Endodermal cell (in vitro differentiated cells): Measurements from ENCODE around the gene ANKRD33B. TPM values are rescaled to one million over a fixed set of nuclear protein-coding genes. Genes with fewer than 3 reads are reported as not detected.

ENCODE experiments used
- DNase-seq: peaks from one replicate; pipeline ENCODE4 v3.0.0-alpha.2; 2017
- H3K27ac ChIP-seq: 2 replicates; pipeline ENCODE4 v1.5.1; 2013; ENCODE audit warnings: mild to moderate bottlenecking, low read depth, low read length, moderate library complexity
- H3K27me3 ChIP-seq: 2 replicates; pipeline ENCODE4 v1.6.1; 2013; ENCODE audit warnings: mild to moderate bottlenecking, low read length, moderate library complexity; ENCODE audit not compliant: insufficient read depth, control insufficient read depth, poor library complexity, severe bottlenecking
- H3K36me3 ChIP-seq: 2 replicates; pipeline ENCODE4 v1.7.0; 2013; ENCODE audit warnings: mild to moderate bottlenecking, low read length, moderate library complexity; ENCODE audit not compliant: control insufficient read depth, insufficient read depth
- H3K4me1 ChIP-seq: one replicate; pipeline ENCODE4 v1.7.0; 2013; ENCODE audit warnings: low read length; ENCODE audit not compliant: control insufficient read depth, insufficient read depth
- H3K4me3 ChIP-seq: 2 replicates; pipeline ENCODE4 v1.5.1; 2013; ENCODE audit warnings: mild to moderate bottlenecking, low read length, moderate library complexity
- H3K9ac ChIP-seq: 2 replicates; pipeline ENCODE4 v1.6.1; 2013; ENCODE audit warnings: mild to moderate bottlenecking, low read length, moderate library complexity; ENCODE audit not compliant: poor library complexity, severe bottlenecking; ENCODE audit errors: extremely low read depth
- H3K9me3 ChIP-seq: 2 replicates; pipeline ENCODE4 v1.6.1; 2013; ENCODE audit warnings: mild to moderate bottlenecking, low read length, moderate library complexity; ENCODE audit not compliant: control insufficient read depth
- H3K27ac Mint-ChIP-seq: 2 replicates; pipeline ENCODE4 v1.8.0; 2020; ENCODE audit warnings: mixed read lengths
- H3K27me3 Mint-ChIP-seq: 2 replicates; pipeline ENCODE4 v1.8.0; 2021; ENCODE audit warnings: mild to moderate bottlenecking, mixed read lengths; ENCODE audit not compliant: insufficient read depth
- H3K36me3 Mint-ChIP-seq: 2 replicates; pipeline ENCODE4 v1.8.0; 2020; ENCODE audit warnings: low read depth, mixed read lengths
- H3K4me1 Mint-ChIP-seq: 2 replicates; pipeline ENCODE4 v1.8.0; 2020; ENCODE audit warnings: mixed read lengths
- H3K4me3 Mint-ChIP-seq: 2 replicates; pipeline ENCODE4 v1.8.0; 2020; ENCODE audit warnings: mild to moderate bottlenecking, moderate library complexity, mixed read lengths
- H3K9me3 Mint-ChIP-seq: 2 replicates; pipeline ENCODE4 v1.8.0; 2020; ENCODE audit warnings: mild to moderate bottlenecking, mixed read lengths
- WGBS, 2 experiments: methylation state at CpG; one replicate each; pipeline versions ENCODE4 v1.1.5 to v1.1.7; 2013; ENCODE audit warnings: missing lambda C conversion rate in 2 of 2, mixed read lengths in 1 of 2; ENCODE audit not compliant: insufficient coverage in 1 of 2, insufficient read length in 1 of 2; 5-methylcytosine and 5-hydroxymethylcytosine counted together
- total RNA-seq, 2 donors: library from RNA; stranded (reverse); fragmentation: NEBNext Ultra II Directional in 1 of 2; extraction: Animal tissue kit (Norgen Biotek cat#: 25700) in 1 of 2; gene quantifications; 2 replicates in 1 of 2; 3 replicates in 1 of 2; pipeline ENCODE4 v1.2.1, GENCODE V29; 2021
- TF ChIP-seq, protein P1 (sequence below): fragments of 200-600 bp; sonication (generic); conservative IDR thresholded peaks from 2 replicates; pipeline ENCODE4 v1.5.0; 2021; ENCODE audit warnings: antibody characterized with exemption, mild to moderate bottlenecking

Gene ANKRD33B
- total RNA-seq, 2 donors from 2014 or later = 21.9 to 37.2 TPM

- TF ChIP-seq, protein P1, sequence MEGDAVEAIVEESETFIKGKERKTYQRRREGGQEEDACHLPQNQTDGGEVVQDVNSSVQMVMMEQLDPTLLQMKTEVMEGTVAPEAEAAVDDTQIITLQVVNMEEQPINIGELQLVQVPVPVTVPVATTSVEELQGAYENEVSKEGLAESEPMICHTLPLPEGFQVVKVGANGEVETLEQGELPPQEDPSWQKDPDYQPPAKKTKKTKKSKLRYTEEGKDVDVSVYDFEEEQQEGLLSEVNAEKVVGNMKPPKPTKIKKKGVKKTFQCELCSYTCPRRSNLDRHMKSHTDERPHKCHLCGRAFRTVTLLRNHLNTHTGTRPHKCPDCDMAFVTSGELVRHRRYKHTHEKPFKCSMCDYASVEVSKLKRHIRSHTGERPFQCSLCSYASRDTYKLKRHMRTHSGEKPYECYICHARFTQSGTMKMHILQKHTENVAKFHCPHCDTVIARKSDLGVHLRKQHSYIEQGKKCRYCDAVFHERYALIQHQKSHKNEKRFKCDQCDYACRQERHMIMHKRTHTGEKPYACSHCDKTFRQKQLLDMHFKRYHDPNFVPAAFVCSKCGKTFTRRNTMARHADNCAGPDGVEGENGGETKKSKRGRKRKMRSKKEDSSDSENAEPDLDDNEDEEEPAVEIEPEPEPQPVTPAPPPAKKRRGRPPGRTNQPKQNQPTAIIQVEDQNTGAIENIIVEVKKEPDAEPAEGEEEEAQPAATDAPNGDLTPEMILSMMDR = no peak
- Histone ChIP-seq H3K9ac (no peak overlapping the region), H3K4me3 (no peak overlapping the region), H3K27me3 (no peaks in the 10 kb centered on the region), H3K27ac (no peak overlapping the region), H3K36me3 (no peaks in the 10 kb centered on the region), H3K9me3 (no peaks in the 10 kb centered on the region), H3K4me1 (no peaks in the 10 kb centered on the region)
- H3K27ac Mint-ChIP-seq = no peak overlapping the region
- no peak overlapping the region for H3K4me3 Mint-ChIP-seq
- 96 to 100% methylated on average over 1 of the region's 1 CpG for WGBS, 2 experiments
- H3K4me1 Mint-ChIP-seq = no peaks in the 10 kb centered on the region
- H3K36me3 Mint-ChIP-seq = no peaks in the 10 kb centered on the region
- H3K27me3 Mint-ChIP-seq = peaks cover 7% of the 10 kb centered on the region
- DNase-seq = no peak
- H3K9me3 Mint-ChIP-seq = no peaks in the 10 kb centered on the region
Measured at GRCh38 chr5:10669983-10670382, 106.1 kb downstream of the ANKRD33B start.

DNA sequence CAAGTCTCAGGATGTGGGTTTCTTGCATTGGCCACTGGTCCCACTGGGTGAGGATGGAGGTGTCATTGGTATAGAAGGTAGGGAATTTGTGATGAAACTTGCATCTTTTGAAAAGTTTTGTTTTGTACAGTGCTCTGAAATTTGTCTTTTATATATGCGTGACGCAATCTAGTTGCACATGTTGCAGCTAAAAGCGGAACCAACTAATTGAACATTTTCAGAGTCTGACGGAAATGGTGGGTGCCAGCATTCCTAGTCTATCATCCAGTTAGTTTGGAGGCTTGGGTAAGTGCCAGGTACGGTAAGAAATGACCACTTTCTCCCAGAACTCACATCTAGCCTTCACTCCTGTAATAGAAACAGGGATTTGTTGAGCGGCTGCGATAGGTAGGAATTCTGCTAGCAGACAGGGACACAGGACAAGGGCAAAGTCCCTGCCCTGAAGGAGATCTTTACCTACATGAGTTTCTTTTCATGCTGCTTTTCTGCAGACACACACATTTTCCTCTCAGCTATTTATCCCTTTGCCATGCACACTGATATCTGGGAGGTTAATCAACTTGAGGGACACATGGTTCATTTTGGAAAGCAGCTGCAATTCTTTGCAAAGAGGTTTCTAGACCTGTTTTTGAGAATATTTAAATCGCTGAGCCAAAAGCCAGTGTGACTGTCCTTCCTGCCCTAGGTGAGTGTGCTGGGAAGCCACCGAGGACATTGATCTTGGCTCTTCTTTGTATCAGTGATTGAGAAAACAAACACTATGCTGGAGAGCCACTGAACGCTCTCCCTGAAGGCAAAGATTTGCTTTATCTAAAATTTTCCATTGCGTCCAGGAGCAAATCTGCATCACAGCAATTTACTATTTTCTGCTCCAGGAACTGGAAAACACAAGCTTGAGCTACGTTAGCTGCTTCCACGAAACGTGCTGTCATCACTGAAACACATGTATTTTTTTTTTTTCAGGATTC is 107.5 kb downstream of the ANKRD33B start:
- DNase-seq = no peak
- TF ChIP-seq, protein P1 = no peak
- H3K4me3 Mint-ChIP-seq = no peak overlapping the region
- Histone ChIP-seq H3K4me3 (no peak overlapping the region), H3K9me3 (no peaks in the 10 kb centered on the region), H3K27ac (no peak overlapping the region), H3K27me3 (no peaks in the 10 kb centered on the region), H3K4me1 (no peaks in the 10 kb centered on the region), H3K36me3 (no peaks in the 10 kb centered on the region), H3K9ac (no peak overlapping the region)
- no peaks in the 10 kb centered on the region for H3K36me3 Mint-ChIP-seq
- H3K4me1 Mint-ChIP-seq = no peaks in the 10 kb centered on the region
- WGBS, 2 experiments = 88 to 92% methylated on average over 9 to 14 of the region's 14 CpGs
- no peak overlapping the region for H3K27ac Mint-ChIP-seq
- H3K27me3 Mint-ChIP-seq = peaks cover 9% of the 10 kb centered on the region
- no peaks in the 10 kb centered on the region for H3K9me3 Mint-ChIP-seq

- peaks cover 6% of the 10 kb centered on the region for H3K9me3 Mint-ChIP-seq
- Histone ChIP-seq H3K27me3 (no peaks in the 10 kb centered on the region), H3K27ac (no peak overlapping the region), H3K4me3 (no peak overlapping the region), H3K36me3 (peaks cover 6% of the 10 kb centered on the region), H3K9ac (no peak overlapping the region), H3K4me1 (no peaks in the 10 kb centered on the region), H3K9me3 (peaks cover 7% of the 10 kb centered on the region)
- no peak for DNase-seq
- 90 to 96% methylated on average over 5 to 7 of the region's 7 CpGs for WGBS, 2 experiments
- no peaks in the 10 kb centered on the region for H3K4me1 Mint-ChIP-seq
- H3K27me3 Mint-ChIP-seq = peaks cover 9% of the 10 kb centered on the region
- H3K36me3 Mint-ChIP-seq = peaks cover 7% of the 10 kb centered on the region
- TF ChIP-seq, protein P1 = no peak
- H3K27ac Mint-ChIP-seq = no peak overlapping the region
- no peak overlapping the region for H3K4me3 Mint-ChIP-seq
Measured at GRCh38 chr5:10672146-10673016, 108.5 kb downstream of the ANKRD33B start.
